Measurements from ENCODE around the gene CIITA. TPM values are rescaled to one million over a fixed set of nuclear protein-coding genes. Genes with fewer than 3 reads are reported as not detected.
A peak's percentile ranks its signal among the peaks of the same experiment; 100 is the strongest.

The CIITA gene
- total RNA-seq, 1 donor from 2014 or later = 13.0 TPM

DNA sequence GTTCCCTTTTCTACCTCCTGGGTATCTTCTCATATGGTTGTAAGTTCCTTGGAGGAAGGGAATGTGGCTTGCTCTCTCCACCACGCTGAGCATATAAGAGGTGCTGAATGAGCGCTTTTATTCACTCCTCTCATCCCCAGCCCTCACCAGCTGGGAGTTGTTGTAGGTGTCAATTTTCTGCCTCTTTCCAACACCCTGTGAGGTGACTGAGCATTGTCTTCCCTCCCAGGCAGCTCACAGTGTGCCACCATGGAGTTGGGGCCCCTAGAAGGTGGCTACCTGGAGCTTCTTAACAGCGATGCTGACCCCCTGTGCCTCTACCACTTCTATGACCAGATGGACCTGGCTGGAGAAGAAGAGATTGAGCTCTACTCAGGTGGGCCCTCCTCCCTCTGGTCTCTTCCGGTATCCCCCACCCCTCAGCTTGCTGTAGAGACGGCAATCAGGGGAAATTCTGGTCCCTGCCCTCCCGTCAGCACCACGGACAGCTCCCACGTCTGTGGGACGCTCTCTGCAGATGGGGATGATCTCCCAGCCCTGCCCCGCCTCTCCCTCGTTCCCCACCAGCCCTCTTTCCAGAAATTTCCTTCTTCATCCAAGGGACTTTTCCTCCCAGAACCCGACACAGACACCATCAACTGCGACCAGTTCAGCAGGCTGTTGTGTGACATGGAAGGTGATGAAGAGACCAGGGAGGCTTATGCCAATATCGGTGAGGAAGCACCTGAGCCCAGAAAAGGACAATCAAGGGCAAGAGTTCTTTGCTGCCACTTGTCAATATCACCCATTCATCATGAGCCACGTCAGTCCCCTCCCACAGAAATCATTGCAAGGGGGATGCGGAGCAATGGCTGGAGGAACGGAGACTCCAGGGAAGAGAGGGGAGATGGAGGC lies 18.3 kb downstream of the CIITA start:
- Mint-ChIP-seq H3K4me1 (ENCODE audit: low read depth) (no peaks in the 10 kb centered on the region), H3K27ac (no peak overlapping the region), H3K4me3 (no peak overlapping the region), H3K27me3 (ENCODE audit: insufficient read depth) (peaks cover 1% of the 10 kb centered on the region), H3K36me3 (ENCODE audit: low read depth) (peaks cover 18% of the 10 kb centered on the region), H3K9me3 (no peaks in the 10 kb centered on the region)
- no peak for DNase-seq (ENCODE audit: low spot score)
- intact Hi-C loops (cut with micrococcal nuclease) = no loop called here

DNA sequence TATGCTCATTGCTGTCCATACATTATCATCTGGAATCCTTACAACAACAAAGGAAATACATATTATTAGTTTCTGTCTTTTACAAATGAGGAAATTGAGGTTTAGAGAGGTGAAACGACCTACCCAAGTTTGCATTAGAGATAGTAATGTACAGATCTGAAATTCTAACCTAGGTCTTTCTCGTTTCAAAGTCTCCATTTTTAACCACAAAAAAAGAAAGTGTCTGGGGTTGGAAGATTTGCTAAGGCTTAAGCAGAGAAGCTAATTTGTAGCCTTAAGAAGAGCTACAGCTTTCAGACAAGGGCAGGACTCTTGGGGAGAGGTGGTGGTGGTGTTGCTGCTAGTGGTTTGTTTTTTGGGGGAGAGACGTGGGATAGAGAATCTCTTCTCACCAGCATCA lies 19.2 kb downstream of the CIITA start:
- Mint-ChIP-seq H3K27ac (no peak overlapping the region), H3K36me3 (ENCODE audit: low read depth) (peaks cover 17% of the 10 kb centered on the region), H3K4me3 (no peak overlapping the region), H3K4me1 (ENCODE audit: low read depth) (no peaks in the 10 kb centered on the region), H3K27me3 (ENCODE audit: insufficient read depth) (peaks cover 1% of the 10 kb centered on the region), H3K9me3 (no peaks in the 10 kb centered on the region)
- DNase-seq (ENCODE audit: low spot score) = no peak
- intact Hi-C loops (cut with micrococcal nuclease) = no loop called here

DNA sequence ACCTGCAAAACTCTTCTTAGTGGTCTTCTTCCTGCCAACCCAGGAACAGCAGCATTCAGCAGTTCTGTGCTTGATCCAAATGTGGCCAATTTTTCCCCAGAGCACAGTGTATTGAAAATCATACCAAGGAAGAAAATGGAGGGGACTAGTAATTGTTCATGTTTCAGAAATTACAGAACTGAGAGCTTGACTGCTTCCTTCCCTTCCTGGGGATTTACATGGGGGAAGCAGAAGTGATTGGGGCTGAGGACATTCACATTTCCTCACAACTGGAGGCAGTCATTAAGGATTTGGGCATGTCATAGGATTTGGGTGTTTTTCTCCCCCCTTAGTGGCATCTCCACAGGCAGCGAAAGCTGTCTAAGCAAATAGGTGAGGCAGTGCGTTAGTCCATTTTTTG lies 19.7 kb downstream of the CIITA start:
- intact Hi-C loops (cut with micrococcal nuclease) = no loop called here
- no peak overlapping the region for H3K27ac Mint-ChIP-seq
- H3K27me3 Mint-ChIP-seq (ENCODE audit: insufficient read depth) = peaks cover 1% of the 10 kb centered on the region
- H3K4me1 Mint-ChIP-seq (ENCODE audit: low read depth) = no peaks in the 10 kb centered on the region
- DNase-seq (ENCODE audit: low spot score) = no peak
- H3K36me3 Mint-ChIP-seq (ENCODE audit: low read depth) = peaks cover 17% of the 10 kb centered on the region
- H3K4me3 Mint-ChIP-seq = no peak overlapping the region
- H3K9me3 Mint-ChIP-seq = no peaks in the 10 kb centered on the region

DNA sequence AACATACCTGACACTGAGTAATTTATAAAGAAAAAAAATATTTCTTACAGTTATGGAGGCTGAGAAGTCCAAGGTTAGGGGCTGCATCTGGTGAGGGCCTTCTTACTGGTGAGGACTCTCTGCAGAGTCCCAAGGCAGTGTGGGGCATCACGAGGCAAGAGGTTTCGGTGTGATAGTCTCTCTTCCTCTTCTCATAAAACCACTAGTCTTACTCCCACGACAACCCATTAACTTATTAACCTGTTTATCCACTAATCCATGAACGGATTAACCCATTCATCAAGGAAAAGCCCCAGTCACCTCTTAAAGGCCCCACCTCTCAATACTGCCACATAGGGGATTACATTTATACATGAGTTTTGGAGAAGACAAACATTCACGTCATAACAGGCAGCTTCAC lies 20.1 kb downstream of the CIITA start:
- intact Hi-C loops (cut with micrococcal nuclease) = no loop called here
- no peak overlapping the region for H3K27ac Mint-ChIP-seq
- H3K36me3 Mint-ChIP-seq (ENCODE audit: low read depth) = peaks cover 17% of the 10 kb centered on the region
- no peak for DNase-seq (ENCODE audit: low spot score)
- no peaks in the 10 kb centered on the region for H3K9me3 Mint-ChIP-seq
- peaks cover 1% of the 10 kb centered on the region for H3K27me3 Mint-ChIP-seq (ENCODE audit: insufficient read depth)
- no peaks in the 10 kb centered on the region for H3K4me1 Mint-ChIP-seq (ENCODE audit: low read depth)
- no peak overlapping the region for H3K4me3 Mint-ChIP-seq

DNA sequence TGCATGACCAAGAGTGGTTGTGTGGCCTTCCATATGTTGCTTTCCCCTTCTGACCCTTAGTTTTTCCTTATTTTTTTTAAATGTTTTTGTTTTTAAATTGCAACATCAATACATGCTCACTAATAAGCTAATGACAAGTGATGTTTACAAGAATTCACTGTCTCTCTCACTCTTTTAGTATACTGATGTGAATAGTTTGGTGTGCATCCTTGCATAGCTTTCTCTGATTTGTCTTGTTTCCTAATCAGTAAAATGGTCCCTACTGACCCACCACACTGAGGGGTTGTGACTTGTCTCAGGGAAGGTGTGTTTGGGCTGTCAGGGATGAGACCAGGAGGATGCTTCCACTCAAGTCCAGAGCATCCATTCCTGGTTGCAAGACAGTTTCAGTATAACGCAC lies 26.0 kb downstream of the CIITA start:
- Mint-ChIP-seq H3K4me3 (no peak overlapping the region), H3K36me3 (ENCODE audit: low read depth) (peaks cover 24% of the 10 kb centered on the region), H3K4me1 (ENCODE audit: low read depth) (no peaks in the 10 kb centered on the region), H3K9me3 (no peaks in the 10 kb centered on the region), H3K27me3 (ENCODE audit: insufficient read depth) (no peaks in the 10 kb centered on the region), H3K27ac (no peak overlapping the region)
- no peak for DNase-seq (ENCODE audit: low spot score)
- intact Hi-C loops (cut with micrococcal nuclease) = no loop called here

DNA sequence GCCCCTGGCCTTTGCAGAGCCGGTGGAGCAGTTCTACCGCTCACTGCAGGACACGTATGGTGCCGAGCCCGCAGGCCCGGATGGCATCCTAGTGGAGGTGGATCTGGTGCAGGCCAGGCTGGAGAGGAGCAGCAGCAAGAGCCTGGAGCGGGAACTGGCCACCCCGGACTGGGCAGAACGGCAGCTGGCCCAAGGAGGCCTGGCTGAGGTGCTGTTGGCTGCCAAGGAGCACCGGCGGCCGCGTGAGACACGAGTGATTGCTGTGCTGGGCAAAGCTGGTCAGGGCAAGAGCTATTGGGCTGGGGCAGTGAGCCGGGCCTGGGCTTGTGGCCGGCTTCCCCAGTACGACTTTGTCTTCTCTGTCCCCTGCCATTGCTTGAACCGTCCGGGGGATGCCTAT lies 29.5 kb downstream of the CIITA start:
- H3K4me1 Mint-ChIP-seq (ENCODE audit: low read depth) = no peaks in the 10 kb centered on the region
- DNase-seq (ENCODE audit: low spot score) = no peak
- H3K36me3 Mint-ChIP-seq (ENCODE audit: low read depth) = peaks cover 23% of the 10 kb centered on the region
- intact Hi-C loops (cut with micrococcal nuclease) = no loop called here
- H3K9me3 Mint-ChIP-seq = no peaks in the 10 kb centered on the region
- H3K4me3 Mint-ChIP-seq = no peak overlapping the region
- peaks cover 4% of the 10 kb centered on the region for H3K27me3 Mint-ChIP-seq (ENCODE audit: insufficient read depth)
- no peak overlapping the region for H3K27ac Mint-ChIP-seq

DNA sequence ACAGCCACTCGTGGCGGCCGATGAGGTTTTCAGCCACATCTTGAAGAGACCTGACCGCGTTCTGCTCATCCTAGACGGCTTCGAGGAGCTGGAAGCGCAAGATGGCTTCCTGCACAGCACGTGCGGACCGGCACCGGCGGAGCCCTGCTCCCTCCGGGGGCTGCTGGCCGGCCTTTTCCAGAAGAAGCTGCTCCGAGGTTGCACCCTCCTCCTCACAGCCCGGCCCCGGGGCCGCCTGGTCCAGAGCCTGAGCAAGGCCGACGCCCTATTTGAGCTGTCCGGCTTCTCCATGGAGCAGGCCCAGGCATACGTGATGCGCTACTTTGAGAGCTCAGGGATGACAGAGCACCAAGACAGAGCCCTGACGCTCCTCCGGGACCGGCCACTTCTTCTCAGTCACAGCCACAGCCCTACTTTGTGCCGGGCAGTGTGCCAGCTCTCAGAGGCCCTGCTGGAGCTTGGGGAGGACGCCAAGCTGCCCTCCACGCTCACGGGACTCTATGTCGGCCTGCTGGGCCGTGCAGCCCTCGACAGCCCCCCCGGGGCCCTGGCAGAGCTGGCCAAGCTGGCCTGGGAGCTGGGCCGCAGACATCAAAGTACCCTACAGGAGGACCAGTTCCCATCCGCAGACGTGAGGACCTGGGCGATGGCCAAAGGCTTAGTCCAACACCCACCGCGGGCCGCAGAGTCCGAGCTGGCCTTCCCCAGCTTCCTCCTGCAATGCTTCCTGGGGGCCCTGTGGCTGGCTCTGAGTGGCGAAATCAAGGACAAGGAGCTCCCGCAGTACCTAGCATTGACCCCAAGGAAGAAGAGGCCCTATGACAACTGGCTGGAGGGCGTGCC lies 30.1 kb downstream of the CIITA start:
- intact Hi-C loops (cut with micrococcal nuclease) = no loop called here
- Mint-ChIP-seq H3K4me3 (no peak overlapping the region), H3K4me1 (ENCODE audit: low read depth) (no peaks in the 10 kb centered on the region), H3K27ac (no peak overlapping the region), H3K36me3 (ENCODE audit: low read depth) (peaks cover 23% of the 10 kb centered on the region), H3K9me3 (no peaks in the 10 kb centered on the region), H3K27me3 (ENCODE audit: insufficient read depth) (peaks cover 4% of the 10 kb centered on the region)
- no peak for DNase-seq (ENCODE audit: low spot score)

DNA sequence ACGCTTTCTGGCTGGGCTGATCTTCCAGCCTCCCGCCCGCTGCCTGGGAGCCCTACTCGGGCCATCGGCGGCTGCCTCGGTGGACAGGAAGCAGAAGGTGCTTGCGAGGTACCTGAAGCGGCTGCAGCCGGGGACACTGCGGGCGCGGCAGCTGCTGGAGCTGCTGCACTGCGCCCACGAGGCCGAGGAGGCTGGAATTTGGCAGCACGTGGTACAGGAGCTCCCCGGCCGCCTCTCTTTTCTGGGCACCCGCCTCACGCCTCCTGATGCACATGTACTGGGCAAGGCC lies 30.7 kb downstream of the CIITA start:
- Mint-ChIP-seq H3K4me3 (no peak overlapping the region), H3K4me1 (ENCODE audit: low read depth) (no peaks in the 10 kb centered on the region), H3K9me3 (no peaks in the 10 kb centered on the region), H3K27ac (no peak overlapping the region), H3K27me3 (ENCODE audit: insufficient read depth) (peaks cover 4% of the 10 kb centered on the region), H3K36me3 (ENCODE audit: low read depth) (peaks cover 21% of the 10 kb centered on the region)
- intact Hi-C loops (cut with micrococcal nuclease) = no loop called here
- no peak for DNase-seq (ENCODE audit: low spot score)

DNA sequence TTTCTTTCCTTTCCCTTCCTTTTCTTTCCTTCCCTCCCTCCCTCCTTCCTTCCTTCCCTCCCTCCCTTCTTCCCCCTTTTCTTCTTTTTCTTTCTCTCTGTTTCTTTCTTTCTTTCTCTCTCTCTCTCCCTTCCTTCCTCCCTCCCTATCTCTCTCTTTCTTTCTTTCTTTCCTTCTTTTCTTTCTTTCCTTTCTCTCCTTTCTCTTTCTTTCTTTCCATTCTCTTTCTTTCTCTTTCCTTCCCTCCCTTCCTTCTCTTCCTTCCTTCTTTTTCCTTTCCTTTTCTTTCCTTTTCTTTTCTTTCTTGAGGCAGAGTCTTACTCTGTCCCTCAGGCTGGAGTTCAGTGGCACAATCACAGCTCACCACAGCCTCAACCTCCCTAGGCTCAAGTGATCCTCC lies 34.3 kb downstream of the CIITA start:
- H3K4me3 Mint-ChIP-seq = no peak overlapping the region
- H3K4me1 Mint-ChIP-seq (ENCODE audit: low read depth) = peaks cover 9% of the 10 kb centered on the region
- intact Hi-C loops (cut with micrococcal nuclease) = loop anchor here (10.0 kb wide), 1 partner anchor 596 kb away; no protein-coding TSS in a partner anchor
- no peaks in the 10 kb centered on the region for H3K9me3 Mint-ChIP-seq
- peaks cover 4% of the 10 kb centered on the region for H3K27me3 Mint-ChIP-seq (ENCODE audit: insufficient read depth)
- H3K36me3 Mint-ChIP-seq (ENCODE audit: low read depth) = peaks cover 17% of the 10 kb centered on the region
- no peak overlapping the region for H3K27ac Mint-ChIP-seq
- no peak for DNase-seq (ENCODE audit: low spot score)

DNA sequence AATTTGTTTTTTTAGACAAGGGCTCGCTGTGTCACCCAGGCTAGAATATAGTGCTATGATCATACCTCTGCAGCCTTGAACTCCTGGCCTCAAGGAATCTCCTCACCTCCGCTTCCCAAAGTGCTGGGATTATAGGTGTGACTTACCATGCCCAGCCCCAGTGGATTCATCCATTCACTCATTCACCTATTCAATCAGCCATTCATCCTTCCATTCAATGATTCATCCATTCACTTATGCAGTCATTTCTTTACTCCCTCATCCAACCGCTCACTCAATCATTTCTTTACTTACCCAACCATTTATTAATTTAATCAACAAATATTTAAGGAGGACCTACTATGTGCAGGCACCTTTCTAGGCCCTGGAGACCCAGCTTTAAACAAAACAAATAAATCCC lies 39.5 kb downstream of the CIITA start:
- intact Hi-C loops (cut with micrococcal nuclease) = loop anchor here (2.0 to 10.0 kb wide), 3 partner anchors 46 to 659 kb away; no protein-coding TSS in a partner anchor
- H3K9me3 Mint-ChIP-seq = no peaks in the 10 kb centered on the region

DNA sequence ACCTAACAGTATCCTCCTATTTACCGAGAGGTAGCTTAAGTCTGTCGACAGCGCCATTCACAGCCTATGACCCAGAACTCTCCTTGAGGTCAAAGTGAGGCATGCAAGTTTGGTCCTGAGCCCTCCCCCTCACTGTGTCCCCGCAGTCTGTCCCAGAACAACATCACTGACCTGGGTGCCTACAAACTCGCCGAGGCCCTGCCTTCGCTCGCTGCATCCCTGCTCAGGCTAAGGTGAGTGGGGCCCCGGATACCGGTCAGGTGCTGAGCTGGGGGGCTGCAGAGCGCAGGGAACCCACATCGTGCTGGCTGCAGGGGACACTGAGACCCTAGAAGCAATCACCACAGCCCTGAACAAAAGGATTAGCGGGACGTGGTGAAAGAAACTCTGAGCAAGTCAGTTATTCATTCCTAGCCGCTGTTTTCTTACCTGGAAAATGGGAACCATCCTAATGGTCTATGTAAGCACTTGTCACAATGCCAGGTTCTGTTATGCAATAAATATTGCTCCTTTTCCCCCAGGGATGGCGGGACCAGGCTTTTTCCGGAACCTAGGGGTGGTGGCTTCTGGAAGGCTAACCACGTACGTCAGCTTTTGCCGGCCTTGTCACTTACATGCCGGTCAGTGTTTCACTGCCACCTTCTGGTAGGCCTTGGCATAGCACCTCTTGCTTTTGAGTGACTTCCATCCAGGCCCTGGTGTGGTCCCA lies 41.4 kb downstream of the CIITA start:
- Mint-ChIP-seq H3K4me1 (ENCODE audit: low read depth) (peaks cover 30% of the 10 kb centered on the region), H3K4me3 (no peak overlapping the region), H3K27ac (no peak overlapping the region), H3K9me3 (no peaks in the 10 kb centered on the region), H3K27me3 (ENCODE audit: insufficient read depth) (no peaks in the 10 kb centered on the region), H3K36me3 (ENCODE audit: low read depth) (peaks cover 14% of the 10 kb centered on the region)
- intact Hi-C loops (cut with micrococcal nuclease) = loop anchor here (1.0 to 10.0 kb wide), 8 partner anchors 106 to 661 kb away; no protein-coding TSS in a partner anchor
- DNase-seq (ENCODE audit: low spot score) = peak; percentile 71

More for the DNA sequence above, 39.5 kb downstream of the CIITA start:
- DNase-seq (ENCODE audit: low spot score) = no peak
- H3K4me1 Mint-ChIP-seq (ENCODE audit: low read depth) = peaks cover 30% of the 10 kb centered on the region
- H3K27me3 Mint-ChIP-seq (ENCODE audit: insufficient read depth) = no peaks in the 10 kb centered on the region
- H3K36me3 Mint-ChIP-seq (ENCODE audit: low read depth) = peaks cover 16% of the 10 kb centered on the region
- no peak overlapping the region for H3K4me3 Mint-ChIP-seq
- H3K27ac Mint-ChIP-seq = peak overlapping the region; percentile 26

DNA sequence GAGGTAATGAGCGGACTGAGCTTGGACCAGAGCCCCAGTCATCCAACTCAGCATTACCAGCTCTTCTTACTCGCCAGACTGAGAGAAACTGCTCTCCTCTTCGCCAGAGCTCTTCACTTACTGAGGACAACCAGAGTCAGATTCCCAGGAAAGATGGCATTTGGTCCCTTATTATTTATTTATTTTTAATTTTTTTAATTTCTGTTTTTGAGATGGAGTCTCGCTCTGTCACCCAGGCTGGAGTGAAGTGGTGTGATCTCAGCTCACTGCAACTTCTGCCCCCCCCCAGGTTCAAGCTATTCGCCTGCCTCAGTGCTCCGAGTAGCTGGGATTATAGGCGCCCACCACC lies 42.0 kb downstream of the CIITA start:
- H3K27ac Mint-ChIP-seq = no peak overlapping the region
- no peak for DNase-seq (ENCODE audit: low spot score)
- peaks cover 17% of the 10 kb centered on the region for H3K36me3 Mint-ChIP-seq (ENCODE audit: low read depth)
- H3K27me3 Mint-ChIP-seq (ENCODE audit: insufficient read depth) = no peaks in the 10 kb centered on the region
- H3K4me3 Mint-ChIP-seq = no peak overlapping the region
- no peaks in the 10 kb centered on the region for H3K9me3 Mint-ChIP-seq
- peaks cover 30% of the 10 kb centered on the region for H3K4me1 Mint-ChIP-seq (ENCODE audit: low read depth)
- intact Hi-C loops (cut with micrococcal nuclease) = loop anchor here (1.0 to 10.0 kb wide), 4 partner anchors 250 to 662 kb away; no protein-coding TSS in a partner anchor
